OCI-LY7 (cell line): Measurements from ENCODE around the gene RSAD1. TPM values are rescaled to one million over a fixed set of nuclear protein-coding genes. Genes with fewer than 3 reads are reported as not detected.

Source experiments
- BruUV-seq: library from RNA; stranded (reverse); fragments of 400-500 nt; replicated peaks from 2 replicates; lab custom pipeline; 2021; lab: Mats Ljungman, UMichigan
- CTCF ChIA-PET: fragments of 300-600 bp; sonication (Branson Sonifier 250); formaldehyde crosslinking; loops from one replicate; lab custom pipeline; 2022; ENCODE audit warnings: antibody characterized with exemption; ENCODE audit not compliant: unreplicated experiment; lab: Charles Lee
- POLR2A ChIA-PET: fragments of 300-600 bp; sonication (Branson Sonifier 250); formaldehyde crosslinking; loops from one replicate; lab custom pipeline; 2022; ENCODE audit warnings: antibody characterized with exemption; lab: Charles Lee
- DNase-seq: peaks from one replicate; pipeline ENCODE4 v3.0.0-alpha.2; 2015; ENCODE audit warnings: low spot score
- H2AFZ ChIP-seq: fragments of 200-600 bp; sonication (generic), shearing (Covaris generic); 2 replicates; pipeline ENCODE4 v1.6.1; 2014; ENCODE audit warnings: mild to moderate bottlenecking, antibody characterized with exemption, low read length, moderate library complexity
- H3K27ac ChIP-seq: fragments of 200-600 bp; sonication (generic); 2 replicates; pipeline ENCODE4 v1.5.1; 2014; ENCODE audit warnings: mixed run types, low read depth, mild to moderate bottlenecking, moderate library complexity, low read length, inconsistent platforms; ENCODE audit not compliant: poor library complexity, severe bottlenecking
- H3K36me3 ChIP-seq: fragments of 200-600 bp; sonication (generic); 2 replicates; pipeline ENCODE4 v1.6.1; 2014; ENCODE audit warnings: mild to moderate bottlenecking, antibody characterized with exemption, low read length, moderate library complexity, mixed read lengths; ENCODE audit not compliant: insufficient read depth
- H3K4me1 ChIP-seq: fragments of 200-600 bp; sonication (generic); 2 replicates; pipeline ENCODE4 v1.5.1; 2014; ENCODE audit warnings: mild to moderate bottlenecking, low read length; ENCODE audit not compliant: insufficient read depth, poor library complexity, severe bottlenecking
- H3K4me2 ChIP-seq: fragments of 200-600 bp; sonication (generic); 2 replicates; pipeline ENCODE4 v1.6.1; 2014; ENCODE audit warnings: mild to moderate bottlenecking, low read length
- H3K4me3 ChIP-seq: fragments of 200-600 bp; sonication (generic); 2 replicates; pipeline ENCODE4 v1.5.1; 2014; ENCODE audit warnings: mild to moderate bottlenecking, low read depth, low read length; ENCODE audit not compliant: poor library complexity, severe bottlenecking
- H3K79me2 ChIP-seq: fragments of 200-600 bp; sonication (generic); 2 replicates; pipeline ENCODE4 v1.6.1; 2016; ENCODE audit warnings: low read depth, mild to moderate bottlenecking, low read length, moderate library complexity, mixed read lengths; ENCODE audit not compliant: insufficient read depth
- H3K9me2 ChIP-seq: fragments of 200-600 bp; sonication (generic); 2 replicates; pipeline ENCODE4 v1.6.1; 2016; ENCODE audit warnings: mild to moderate bottlenecking, low read length, mixed read lengths; ENCODE audit not compliant: insufficient read depth
- H3K9me3 ChIP-seq: fragments of 200-600 bp; sonication (generic); 2 replicates; pipeline ENCODE4 v1.6.1; 2014; ENCODE audit warnings: mild to moderate bottlenecking, mixed run types, low read length, mixed read lengths
- H4K20me1 ChIP-seq: fragments of 200-600 bp; sonication (generic); 2 replicates; pipeline ENCODE4 v1.6.1; 2014; ENCODE audit warnings: mild to moderate bottlenecking, antibody characterized with exemption, low read length, moderate library complexity, mixed read lengths; ENCODE audit not compliant: insufficient read depth
- EZH2phosphoT487 ChIP-seq: fragments of 200-600 bp; sonication (generic); IDR thresholded peaks from 2 replicates; pipeline ENCODE4 v1.6.1; 2018; ENCODE audit warnings: low read depth, borderline replicate concordance, mild to moderate bottlenecking, mixed run types, antibody characterized with exemption, low read length, moderate library complexity, mixed read lengths
- intact Hi-C: fragments of 100-400 bp; cut with micrococcal nuclease; formaldehyde crosslinking; loops from one replicate; pipeline ENCODE4 v1.10.0; 2022; ENCODE audit not compliant: unreplicated experiment
- total RNA-seq, 2 experiments: library from RNA; depleted of rRNA in 1 of 2; stranded (reverse); fragments of >200 nt in 1 of 2; shearing (Covaris generic) in 1 of 2; gene quantifications; 2 replicates each; pipeline ENCODE4 v1.2.3, GENCODE V29; 2014 to 2022
- TF ChIP-seq, protein P1 (sequence below): fragments of 200-600 bp; sonication (generic); conservative IDR thresholded peaks from 2 replicates; pipeline ENCODE4 v1.5.1; 2014; ENCODE audit warnings: mild to moderate bottlenecking, antibody characterized with exemption, low read length, moderate library complexity, mixed read lengths

Gene RSAD1
- total RNA-seq, 2 experiments from 2014 or later: 22.6 to 27.9 TPM

DNA sequence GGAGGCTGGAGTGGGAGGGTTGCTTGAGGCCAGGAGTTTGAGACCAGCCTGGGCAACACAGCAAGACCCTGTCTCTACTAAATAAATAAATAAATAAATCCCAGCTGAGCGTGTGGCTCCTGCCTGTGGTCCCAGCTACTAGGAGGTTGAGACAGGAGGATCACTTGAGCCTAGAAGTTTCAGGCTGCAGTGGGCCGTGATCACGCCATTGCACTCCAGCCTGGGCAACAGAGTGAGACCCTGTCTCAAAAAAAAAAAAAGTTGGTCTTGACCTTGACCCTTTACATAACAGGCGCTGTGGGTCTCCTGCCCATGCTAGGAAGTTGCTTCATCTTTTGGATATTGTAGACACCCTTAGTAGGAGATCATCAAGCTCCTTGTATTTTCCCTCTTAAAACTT, 41.3 kb upstream of the RSAD1 start:
- Histone ChIP-seq H3K27ac (no peak overlapping the region), H3K4me2 (no peak overlapping the region), H2AFZ (no peak overlapping the region), H3K4me3 (no peak overlapping the region), H4K20me1 (no peaks in the 10 kb centered on the region), H3K36me3 (peaks cover 3% of the 10 kb centered on the region; the same call in 1 of the 2 replicates), H3K4me1 (no peaks in the 10 kb centered on the region), H3K9me3 (no peaks in the 10 kb centered on the region), H3K79me2 (no peaks in the 10 kb centered on the region), H3K9me2 (no peaks in the 10 kb centered on the region)
- intact Hi-C loops: no loop called here
- POLR2A ChIA-PET: interaction anchor here (0.6 kb wide), 1 partner anchor 216 kb away, joined by 5 read pairs; no protein-coding TSS in a partner anchor
- BruUV-seq: no TSS peak
- no peak for DNase-seq
- TF ChIP-seq EZH2phosphoT487: no peak
- TF ChIP-seq, protein P1, sequence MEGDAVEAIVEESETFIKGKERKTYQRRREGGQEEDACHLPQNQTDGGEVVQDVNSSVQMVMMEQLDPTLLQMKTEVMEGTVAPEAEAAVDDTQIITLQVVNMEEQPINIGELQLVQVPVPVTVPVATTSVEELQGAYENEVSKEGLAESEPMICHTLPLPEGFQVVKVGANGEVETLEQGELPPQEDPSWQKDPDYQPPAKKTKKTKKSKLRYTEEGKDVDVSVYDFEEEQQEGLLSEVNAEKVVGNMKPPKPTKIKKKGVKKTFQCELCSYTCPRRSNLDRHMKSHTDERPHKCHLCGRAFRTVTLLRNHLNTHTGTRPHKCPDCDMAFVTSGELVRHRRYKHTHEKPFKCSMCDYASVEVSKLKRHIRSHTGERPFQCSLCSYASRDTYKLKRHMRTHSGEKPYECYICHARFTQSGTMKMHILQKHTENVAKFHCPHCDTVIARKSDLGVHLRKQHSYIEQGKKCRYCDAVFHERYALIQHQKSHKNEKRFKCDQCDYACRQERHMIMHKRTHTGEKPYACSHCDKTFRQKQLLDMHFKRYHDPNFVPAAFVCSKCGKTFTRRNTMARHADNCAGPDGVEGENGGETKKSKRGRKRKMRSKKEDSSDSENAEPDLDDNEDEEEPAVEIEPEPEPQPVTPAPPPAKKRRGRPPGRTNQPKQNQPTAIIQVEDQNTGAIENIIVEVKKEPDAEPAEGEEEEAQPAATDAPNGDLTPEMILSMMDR: no peak
- CTCF ChIA-PET: interaction anchor here (1.0 kb wide), 1 partner anchor 75 kb away, joined by 4 read pairs; no protein-coding TSS in a partner anchor

DNA sequence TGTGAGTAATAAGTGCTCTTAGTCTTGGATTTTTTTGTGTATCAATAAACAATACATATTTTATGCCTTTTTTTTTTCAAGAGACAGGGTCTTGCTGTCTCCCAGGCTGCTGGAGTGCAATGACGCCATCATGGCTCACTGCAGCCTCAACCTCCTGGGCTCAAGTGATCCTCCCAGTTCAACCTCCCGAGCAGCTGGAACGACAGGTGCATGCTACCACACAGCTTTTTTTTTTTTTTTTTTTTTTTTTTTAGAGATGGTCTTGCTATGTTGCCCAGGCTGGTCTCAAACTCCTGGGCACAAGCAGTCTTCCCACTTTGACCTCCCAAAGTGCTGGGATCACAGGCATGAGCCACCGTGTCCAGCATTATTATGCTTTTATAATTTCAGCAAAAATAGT, 39.7 kb upstream of the RSAD1 start:
- Histone ChIP-seq H2AFZ (no peak overlapping the region), H3K4me3 (no peak overlapping the region), H3K9me3 (no peaks in the 10 kb centered on the region), H3K4me2 (no peak overlapping the region), H3K9me2 (no peaks in the 10 kb centered on the region), H3K4me1 (no peaks in the 10 kb centered on the region), H3K36me3 (peaks cover 3% of the 10 kb centered on the region; the same call in 1 of the 2 replicates), H3K79me2 (no peaks in the 10 kb centered on the region), H3K27ac (no peak overlapping the region), H4K20me1 (no peaks in the 10 kb centered on the region)
- ChIA-PET CTCF (no interaction called here), POLR2A (interaction anchor here (0.6 kb wide), 1 partner anchor 55 kb away, joined by 3 read pairs; no protein-coding TSS in a partner anchor)
- BruUV-seq: no TSS peak
- no peak for TF ChIP-seq EZH2phosphoT487
- TF ChIP-seq, protein P1: no peak
- intact Hi-C loops: no loop called here
- no peak for DNase-seq

DNA sequence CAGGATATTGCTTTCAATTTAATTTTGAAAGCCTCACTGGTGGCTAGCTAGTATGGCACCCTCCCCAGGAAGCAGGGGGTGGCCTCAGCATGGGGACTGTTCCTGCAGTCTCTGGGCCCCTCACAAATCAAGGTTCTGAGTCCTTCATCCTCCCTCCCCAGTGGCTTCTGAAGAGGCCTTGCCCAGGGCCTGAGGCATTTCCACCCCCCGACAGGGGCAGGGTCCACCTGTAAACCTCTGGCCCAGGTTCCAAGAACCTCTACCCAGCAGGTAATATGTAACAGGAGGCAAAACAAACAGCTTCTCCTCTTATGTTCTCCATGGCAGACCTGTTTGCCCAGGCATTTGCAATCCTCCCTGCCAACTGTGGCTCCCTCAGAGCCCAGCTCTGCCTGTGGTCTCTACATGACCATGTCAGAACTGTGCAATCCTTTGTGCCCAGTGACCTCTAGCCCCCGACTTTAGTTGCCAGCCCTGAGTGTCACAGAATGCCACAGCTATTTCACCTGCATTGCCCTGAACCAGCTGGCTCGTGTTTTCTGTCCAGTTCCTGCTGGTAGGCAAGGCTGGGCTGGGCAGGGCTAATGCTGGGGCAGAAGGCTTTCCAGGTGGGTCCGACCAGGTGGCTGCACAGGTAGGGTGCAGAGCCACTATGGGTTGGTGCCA, 38.4 kb upstream of the RSAD1 start:
- ChIA-PET CTCF (no interaction called here), POLR2A (no interaction called here)
- H3K27ac ChIP-seq: no peak overlapping the region
- TF ChIP-seq, protein P1: no peak
- TF ChIP-seq EZH2phosphoT487: no peak
- no peaks in the 10 kb centered on the region for H3K9me3 ChIP-seq
- no peaks in the 10 kb centered on the region for H3K9me2 ChIP-seq
- no peaks in the 10 kb centered on the region for H3K4me1 ChIP-seq
- H3K4me3 ChIP-seq: no peak overlapping the region
- H2AFZ ChIP-seq: no peak overlapping the region
- no peaks in the 10 kb centered on the region for H4K20me1 ChIP-seq
- intact Hi-C loops: no loop called here
- no peaks in the 10 kb centered on the region for H3K79me2 ChIP-seq
- BruUV-seq: no TSS peak
- DNase-seq: no peak
- H3K4me2 ChIP-seq: no peak overlapping the region
- H3K36me3 ChIP-seq: peaks cover 3% of the 10 kb centered on the region; the same call in 1 of the 2 replicates
